SU-DHL-6 (cell line): ENCODE data around the gene SRPK1.

Experiments
- EZH2phosphoT487 ChIP-seq: fragments of 200-600 bp; sonication (generic), shearing (Covaris generic); conservative IDR thresholded peaks from 2 replicates; pipeline ENCODE4 v1.6.1; 2018; ENCODE audit warnings: mild to moderate bottlenecking, antibody characterized with exemption, low read length, moderate library complexity, mixed read lengths
- TF ChIP-seq, protein P1 (sequence below): fragments of 200-600 bp; sonication (generic); IDR thresholded peaks from one replicate; pipeline ENCODE4 v1.5.1; 2017; ENCODE audit warnings: antibody characterized with exemption, mild to moderate bottlenecking, low read length, moderate library complexity; ENCODE audit not compliant: insufficient read depth, poor library complexity, severe bottlenecking

DNA sequence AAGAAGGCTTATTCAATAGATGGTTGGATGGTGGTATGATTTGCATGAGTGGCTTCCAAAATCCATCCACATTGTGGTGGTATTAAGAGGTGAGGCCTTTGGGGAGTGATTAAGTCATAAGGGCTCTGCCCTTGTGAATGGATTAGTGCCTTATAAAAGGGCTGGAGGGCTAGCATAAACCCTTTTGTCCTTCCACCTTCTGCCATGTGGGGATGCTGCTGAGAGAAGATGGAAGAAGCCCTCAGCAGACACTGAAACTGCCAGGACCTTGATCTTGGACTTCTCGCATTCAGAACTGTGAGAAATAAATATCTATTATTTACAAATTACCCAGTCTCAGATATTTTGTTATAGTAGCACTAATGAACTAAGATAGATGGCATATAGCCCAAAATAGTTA is 27.8 kb upstream of the SRPK1 start:
- TF ChIP-seq, protein P1, sequence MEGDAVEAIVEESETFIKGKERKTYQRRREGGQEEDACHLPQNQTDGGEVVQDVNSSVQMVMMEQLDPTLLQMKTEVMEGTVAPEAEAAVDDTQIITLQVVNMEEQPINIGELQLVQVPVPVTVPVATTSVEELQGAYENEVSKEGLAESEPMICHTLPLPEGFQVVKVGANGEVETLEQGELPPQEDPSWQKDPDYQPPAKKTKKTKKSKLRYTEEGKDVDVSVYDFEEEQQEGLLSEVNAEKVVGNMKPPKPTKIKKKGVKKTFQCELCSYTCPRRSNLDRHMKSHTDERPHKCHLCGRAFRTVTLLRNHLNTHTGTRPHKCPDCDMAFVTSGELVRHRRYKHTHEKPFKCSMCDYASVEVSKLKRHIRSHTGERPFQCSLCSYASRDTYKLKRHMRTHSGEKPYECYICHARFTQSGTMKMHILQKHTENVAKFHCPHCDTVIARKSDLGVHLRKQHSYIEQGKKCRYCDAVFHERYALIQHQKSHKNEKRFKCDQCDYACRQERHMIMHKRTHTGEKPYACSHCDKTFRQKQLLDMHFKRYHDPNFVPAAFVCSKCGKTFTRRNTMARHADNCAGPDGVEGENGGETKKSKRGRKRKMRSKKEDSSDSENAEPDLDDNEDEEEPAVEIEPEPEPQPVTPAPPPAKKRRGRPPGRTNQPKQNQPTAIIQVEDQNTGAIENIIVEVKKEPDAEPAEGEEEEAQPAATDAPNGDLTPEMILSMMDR, result no peak
- TF ChIP-seq EZH2phosphoT487, result no peak
